ENCODE data around the gene MAP2K5. TPM values are rescaled to one million over a fixed set of nuclear protein-coding genes. Genes with fewer than 3 reads are reported as not detected.

MAP2K5 gene
- total RNA-seq, 1 donor from 2014 or later: 19.0 TPM

GRCh38 chr15:67690936-67691335 lies 148.4 kb downstream of the MAP2K5 start:
- ATAC-seq (no peak), DNase-seq (ENCODE audit: missing footprints) (no peak)
- intact Hi-C loops (cut with DNase I): no loop called here

- intact Hi-C loops (cut with DNase I): no loop called here
- DNase-seq (ENCODE audit: missing footprints) (no peak), ATAC-seq (no peak)
These were observed 148.9 kb downstream of the MAP2K5 start for GRCh38 chr15:67691450-67691849.

GRCh38 chr15:67692573-67692972 lies 150.1 kb downstream of the MAP2K5 start:
- DNase-seq (ENCODE audit: missing footprints) (no peak), ATAC-seq (no peak)
- intact Hi-C loops (cut with DNase I): no loop called here

- intact Hi-C loops (cut with DNase I): no loop called here
- ATAC-seq (no peak), DNase-seq (ENCODE audit: missing footprints) (no peak)
These were observed 153.6 kb downstream of the MAP2K5 start for GRCh38 chr15:67696087-67696486.

- ATAC-seq (no peak), DNase-seq (ENCODE audit: missing footprints) (no peak)
- intact Hi-C loops (cut with DNase I): no loop called here
These were observed 157.5 kb downstream of the MAP2K5 start for GRCh38 chr15:67700023-67700422.

GRCh38 chr15:67701669-67702068 lies 159.2 kb downstream of the MAP2K5 start:
- ATAC-seq (no peak), DNase-seq (ENCODE audit: missing footprints) (no peak)
- intact Hi-C loops (cut with DNase I): no loop called here

GRCh38 chr15:67707520-67708283 lies 165.2 kb downstream of the MAP2K5 start:
- no peak for ATAC-seq

GRCh38 chr15:67708500-67708899 lies 166.0 kb downstream of the MAP2K5 start:
- DNase-seq (ENCODE audit: missing footprints) (no peak), ATAC-seq (no peak)
- intact Hi-C loops (cut with DNase I): no loop called here

More at GRCh38 chr15:67707520-67708283, 165.2 kb downstream of the MAP2K5 start:
- intact Hi-C loops (cut with DNase I): no loop called here
- no peak for DNase-seq (ENCODE audit: missing footprints)

- intact Hi-C loops (cut with DNase I): no loop called here
- no peak for DNase-seq (ENCODE audit: missing footprints)
- no peak for ATAC-seq
These were observed 172.7 kb downstream of the MAP2K5 start for GRCh38 chr15:67715170-67715569.

- DNase-seq (ENCODE audit: missing footprints) (no peak), ATAC-seq (no peak)
- intact Hi-C loops (cut with DNase I): no loop called here
These were observed 173.7 kb downstream of the MAP2K5 start for GRCh38 chr15:67716171-67716570.

- ATAC-seq (no peak), DNase-seq (ENCODE audit: missing footprints) (no peak)
- intact Hi-C loops (cut with DNase I): no loop called here
These were observed 175.3 kb downstream of the MAP2K5 start for GRCh38 chr15:67717776-67718175.

- intact Hi-C loops (cut with DNase I): no loop called here
- DNase-seq (ENCODE audit: missing footprints) (no peak), ATAC-seq (no peak)
These were observed 176.9 kb downstream of the MAP2K5 start for GRCh38 chr15:67719330-67719959.

- ATAC-seq (no peak), DNase-seq (ENCODE audit: missing footprints) (no peak)
- intact Hi-C loops (cut with DNase I): no loop called here
These were observed 178.2 kb downstream of the MAP2K5 start for GRCh38 chr15:67720556-67721175.

GRCh38 chr15:67722030-67722817 lies 179.7 kb downstream of the MAP2K5 start:
- DNase-seq (ENCODE audit: missing footprints) (no peak), ATAC-seq (no peak)
- intact Hi-C loops (cut with DNase I): no loop called here

GRCh38 chr15:67723294-67724024 lies 181.0 kb downstream of the MAP2K5 start:
- DNase-seq (ENCODE audit: missing footprints) (no peak), ATAC-seq (no peak)
- intact Hi-C loops (cut with DNase I): no loop called here

- no peak for DNase-seq (ENCODE audit: missing footprints)
- peak; percentile 57 for ATAC-seq
- intact Hi-C loops (cut with DNase I): no loop called here
These were observed 182.3 kb downstream of the MAP2K5 start for GRCh38 chr15:67724691-67725375.

- ATAC-seq (no peak), DNase-seq (ENCODE audit: missing footprints) (no peak)
- intact Hi-C loops (cut with DNase I): no loop called here
These were observed 187.6 kb downstream of the MAP2K5 start for GRCh38 chr15:67730135-67730534.

- DNase-seq (ENCODE audit: missing footprints): no peak
- no peak for ATAC-seq
- intact Hi-C loops (cut with DNase I): no loop called here
These were observed 188.7 kb downstream of the MAP2K5 start for GRCh38 chr15:67731112-67731721.

Data from Right ventricle myocardium inferior (tissue), 1 donor.